Stimulated activated effector memory CD8-positive, alpha-beta T cell treated with anti-CD3 and anti-CD28 coated beads, Interleukin-12 subunit alpha, Interleukin-12 subunit beta, amount 100 ng/mL, for 72 hours (primary cell): ENCODE data around the gene MXI1.

ENCODE experiments used
- ATAC-seq: fragments of 150-1000 bp; cut with Tn5 transposase; 2 replicates; pipeline ENCODE4 v1.10.0; 2021
- DNase-seq, 2 donors: peaks; one replicate each; pipeline ENCODE4 v3.0.0; 2021 to 2022; ENCODE audit warnings: low spot score in 2 of 2
- H3K27ac Mint-ChIP-seq: one replicate; pipeline ENCODE4 v1.8.0; 2022; ENCODE audit warnings: mild to moderate bottlenecking, mixed read lengths
- H3K36me3 Mint-ChIP-seq: one replicate; pipeline ENCODE4 v1.8.0; 2022; ENCODE audit warnings: mild to moderate bottlenecking, mixed read lengths
- H3K4me1 Mint-ChIP-seq: one replicate; pipeline ENCODE4 v1.8.0; 2022; ENCODE audit warnings: mixed read lengths
- H3K4me3 Mint-ChIP-seq: one replicate; pipeline ENCODE4 v1.8.0; 2022; ENCODE audit warnings: mild to moderate bottlenecking, mixed read lengths
- H3K9me3 Mint-ChIP-seq: one replicate; pipeline ENCODE4 v1.8.0; 2022; ENCODE audit warnings: mixed read lengths

MXI1 gene

DNA sequence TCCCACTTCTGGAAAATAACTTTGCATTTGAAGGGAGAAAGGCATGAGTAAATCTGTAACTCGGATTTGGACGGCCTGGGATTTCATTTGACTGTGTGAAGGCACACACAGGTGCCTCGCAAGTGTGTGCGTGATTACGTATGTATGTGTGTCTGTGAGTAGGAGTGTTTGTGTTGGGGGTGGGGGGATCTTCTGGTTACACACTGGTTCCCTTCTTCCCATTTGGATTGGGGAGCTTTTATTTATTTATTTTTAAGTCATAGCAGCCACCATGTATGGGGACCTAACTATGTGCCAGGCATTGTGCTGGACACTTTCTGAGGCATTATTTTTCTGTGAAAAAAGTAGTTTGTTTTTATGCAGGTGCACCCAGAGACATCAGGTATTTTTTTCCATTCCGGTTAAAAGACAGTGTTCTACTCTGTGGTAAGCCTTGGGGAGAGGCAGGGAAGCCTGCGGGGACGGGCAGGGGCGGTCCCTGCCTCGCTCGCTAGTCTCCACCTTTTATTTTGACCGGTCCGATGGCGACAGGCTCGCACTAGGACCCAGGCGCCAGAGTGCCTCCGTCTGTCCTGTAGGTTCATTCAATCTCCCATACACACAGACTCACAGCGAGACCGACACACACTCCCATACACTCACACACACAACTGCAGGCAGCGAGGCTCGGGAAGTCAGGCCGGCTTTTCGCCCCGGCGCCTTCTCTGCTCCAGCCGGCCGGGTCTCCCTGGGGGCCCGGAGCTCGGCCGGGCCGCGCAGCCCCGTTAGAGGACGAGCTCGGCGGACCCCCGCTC is at the start of gene MXI1:
Gene MXI1, plus strand, starts transcription at position 595 of the 794 bp plus-strand sequence. CDS start 204 bp downstream, outside the sequence.
- no peaks in the 10 kb centered on the region for H3K9me3 Mint-ChIP-seq
- peaks cover 33% of the 10 kb centered on the region for H3K36me3 Mint-ChIP-seq
- ATAC-seq (peak; percentile 42), DNase-seq (peak; percentile 22 to 74)
- H3K4me3 Mint-ChIP-seq, result peak within 1 kb of the TSS; percentile 92
- peak within 1 kb of the TSS; percentile 96 for H3K27ac Mint-ChIP-seq
- peaks cover 48% of the 10 kb centered on the region for H3K4me1 Mint-ChIP-seq

DNA sequence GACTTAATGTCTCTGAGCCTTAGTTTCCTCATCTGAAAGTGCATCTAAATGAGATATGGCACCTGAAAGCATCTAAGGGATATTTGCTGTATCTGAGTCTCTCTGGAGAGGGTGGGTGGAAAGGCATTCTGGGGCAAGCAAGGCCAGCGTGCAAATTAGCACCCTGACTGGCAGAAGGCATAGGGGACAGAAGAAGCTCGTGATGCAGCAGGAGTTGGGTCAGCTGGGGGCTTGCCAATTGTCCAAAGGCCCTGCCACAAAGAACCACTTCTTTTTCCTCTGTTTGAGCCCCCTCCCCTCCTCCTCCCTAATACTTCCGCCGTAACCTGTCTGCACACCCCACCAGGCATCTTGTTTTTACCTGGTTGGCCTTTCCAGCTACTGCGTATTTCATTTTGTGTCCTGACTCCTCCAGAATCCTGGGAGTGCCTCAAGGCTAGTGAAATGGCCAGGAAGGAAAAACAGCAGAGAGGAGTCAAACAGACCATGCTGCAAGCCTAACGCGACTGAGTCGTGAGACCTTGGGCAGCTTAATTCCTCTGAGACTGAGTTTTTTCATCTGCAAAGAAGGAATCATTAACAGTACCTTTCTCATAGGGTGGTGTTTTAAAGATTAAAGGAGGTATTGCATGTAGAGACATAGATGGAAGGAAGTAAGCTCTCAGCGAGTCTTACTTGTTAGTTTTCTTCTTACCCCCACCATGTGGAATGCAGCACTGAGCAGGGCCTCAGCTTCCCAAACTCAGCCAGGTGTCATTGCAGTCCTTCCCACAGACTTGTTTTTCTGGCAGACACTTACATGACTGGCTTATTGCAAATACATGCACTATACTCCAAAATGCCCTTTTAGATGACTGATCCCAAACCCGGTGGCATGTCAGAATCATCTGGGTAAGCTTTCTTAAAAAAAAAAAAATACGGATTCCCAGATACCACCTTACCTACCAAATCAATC is 49.1 kb upstream of the MXI1 start:
- Mint-ChIP-seq H3K4me1 (peaks cover 24% of the 10 kb centered on the region), H3K27ac (no peak overlapping the region), H3K36me3 (peaks cover 9% of the 10 kb centered on the region), H3K9me3 (no peaks in the 10 kb centered on the region), H3K4me3 (no peak overlapping the region)
- DNase-seq, result no peak
- ATAC-seq, result no peak

DNA sequence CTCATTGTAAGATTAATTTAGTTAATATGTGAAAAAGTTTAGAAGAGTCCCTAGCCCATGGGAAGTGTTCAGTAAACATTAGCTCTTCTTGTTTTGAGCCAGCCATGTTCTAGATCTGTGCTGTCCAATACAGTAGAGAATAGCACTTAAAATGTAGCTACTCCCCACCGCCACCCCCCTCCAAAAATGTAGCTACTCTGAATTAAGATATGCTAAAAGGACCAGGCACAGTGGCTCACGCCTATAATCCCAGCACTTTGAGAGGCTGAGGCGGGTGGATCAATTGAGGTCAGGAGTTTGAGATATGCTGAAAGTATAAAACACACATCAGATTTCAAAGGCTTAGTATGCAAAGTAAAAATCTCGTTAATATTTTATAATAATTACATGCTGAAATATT is 47.3 kb upstream of the MXI1 start:
- no peaks in the 10 kb centered on the region for H3K9me3 Mint-ChIP-seq
- DNase-seq (no peak), ATAC-seq (no peak)
- peaks cover 24% of the 10 kb centered on the region for H3K4me1 Mint-ChIP-seq
- H3K27ac Mint-ChIP-seq, result no peak overlapping the region
- peaks cover 7% of the 10 kb centered on the region for H3K36me3 Mint-ChIP-seq
- no peak overlapping the region for H3K4me3 Mint-ChIP-seq

- H3K27ac Mint-ChIP-seq, result no peak overlapping the region
- peaks cover 7% of the 10 kb centered on the region for H3K36me3 Mint-ChIP-seq
- H3K9me3 Mint-ChIP-seq, result no peaks in the 10 kb centered on the region
- H3K4me1 Mint-ChIP-seq, result peaks cover 28% of the 10 kb centered on the region
- H3K4me3 Mint-ChIP-seq, result no peak overlapping the region
- DNase-seq (no peak), ATAC-seq (no peak)
These were observed 46.9 kb upstream of the MXI1 start for GRCh38 chr10:110160522-110160921.

DNA sequence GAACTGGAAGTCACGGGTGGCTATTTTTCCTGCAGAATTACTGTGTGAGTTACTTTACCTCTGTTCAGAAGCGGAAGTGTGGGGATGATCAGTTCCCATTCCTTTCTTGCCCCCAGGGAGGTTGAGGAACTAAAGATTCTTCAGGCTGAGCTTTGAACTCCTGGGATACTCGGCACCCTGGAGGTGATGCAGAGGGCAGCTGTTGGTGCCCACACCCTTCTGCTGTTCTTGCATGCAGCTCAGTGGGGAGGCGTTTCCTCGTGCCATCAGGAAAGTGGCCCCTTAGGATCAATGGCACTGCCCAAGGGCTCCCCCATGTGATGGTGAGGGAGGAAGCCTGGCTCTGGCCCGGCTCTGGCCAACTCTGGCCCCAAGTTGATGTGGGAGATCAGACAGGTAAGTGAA is 44.7 kb upstream of the MXI1 start:
- H3K27ac Mint-ChIP-seq, result no peak overlapping the region
- no peak for DNase-seq
- ATAC-seq, result no peak
- no peaks in the 10 kb centered on the region for H3K9me3 Mint-ChIP-seq
- no peak overlapping the region for H3K4me3 Mint-ChIP-seq
- H3K36me3 Mint-ChIP-seq, result peaks cover 9% of the 10 kb centered on the region
- H3K4me1 Mint-ChIP-seq, result peaks cover 22% of the 10 kb centered on the region

DNA sequence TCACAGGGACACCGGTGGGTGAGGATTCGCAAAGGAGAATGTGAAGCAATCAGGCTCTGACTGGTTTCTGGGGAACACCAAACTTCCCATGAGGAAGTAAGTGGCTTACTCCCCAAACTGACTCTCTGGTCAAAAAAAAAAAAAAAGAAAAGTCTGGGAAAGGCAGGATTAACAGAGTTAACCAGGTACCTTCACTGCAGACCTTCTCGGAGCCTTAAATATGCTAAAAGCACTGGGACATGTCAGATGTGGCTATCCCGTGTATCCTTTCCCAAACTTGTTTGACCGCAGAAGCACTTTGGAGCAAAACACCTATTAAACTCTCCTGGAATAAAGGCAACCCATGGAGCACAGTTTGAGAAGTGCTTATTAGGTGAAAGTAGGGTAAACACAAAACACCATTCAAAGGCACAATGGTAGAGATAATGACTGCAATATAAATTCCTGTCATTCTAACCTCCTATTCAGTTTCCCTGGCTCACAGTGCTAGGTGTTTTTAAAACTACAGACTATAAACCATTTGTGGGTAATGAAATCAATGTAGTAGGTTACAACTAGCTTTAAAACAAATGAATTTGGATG is 44.1 kb upstream of the MXI1 start:
- Mint-ChIP-seq H3K4me3 (no peak overlapping the region), H3K36me3 (peaks cover 9% of the 10 kb centered on the region), H3K4me1 (peaks cover 27% of the 10 kb centered on the region), H3K9me3 (no peaks in the 10 kb centered on the region), H3K27ac (no peak overlapping the region)
- ATAC-seq, result no peak
- no peak for DNase-seq

DNA sequence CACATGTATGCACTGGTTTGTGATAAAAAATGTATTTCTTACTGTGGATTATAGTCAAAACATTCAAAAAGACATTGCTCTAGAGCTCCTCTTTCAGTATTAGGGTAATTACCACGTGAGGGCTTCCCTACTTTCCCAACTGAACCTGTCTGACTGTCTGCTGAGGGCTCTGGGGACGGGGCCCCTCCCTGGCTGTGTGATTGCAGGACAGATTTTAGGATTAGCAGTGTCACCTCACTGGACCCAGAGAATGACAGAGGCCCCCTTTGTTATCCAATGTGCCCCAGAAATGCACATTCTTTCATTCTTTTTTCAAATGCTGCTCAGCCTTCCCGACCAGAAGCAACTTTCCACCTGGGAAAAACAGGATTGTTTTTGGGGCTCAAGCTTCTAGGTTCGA is 43.6 kb upstream of the MXI1 start:
- Mint-ChIP-seq H3K9me3 (no peaks in the 10 kb centered on the region), H3K36me3 (peaks cover 9% of the 10 kb centered on the region), H3K4me1 (peaks cover 33% of the 10 kb centered on the region), H3K27ac (no peak overlapping the region), H3K4me3 (no peak overlapping the region)
- DNase-seq (no peak), ATAC-seq (no peak)

DNA sequence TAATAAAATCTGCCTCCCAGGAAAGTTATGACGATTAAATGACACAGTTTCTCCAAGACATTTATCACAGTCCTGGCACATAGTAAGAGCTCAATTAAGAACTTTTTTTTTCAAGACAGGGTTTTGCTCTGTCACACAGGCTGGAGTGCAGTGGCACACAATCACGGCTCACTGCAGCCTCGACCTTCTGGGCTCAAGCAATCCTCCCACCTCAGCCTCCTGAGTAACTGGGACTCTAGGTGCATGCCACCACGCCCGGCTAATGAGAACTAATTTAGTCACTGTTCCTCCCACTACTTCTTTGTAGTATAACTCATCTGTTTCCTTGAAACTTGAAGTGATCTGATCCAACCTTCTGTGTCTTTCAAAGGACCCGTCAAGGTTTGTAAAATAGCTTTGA is 42.2 kb upstream of the MXI1 start:
- peaks cover 47% of the 10 kb centered on the region for H3K4me1 Mint-ChIP-seq
- peaks cover 9% of the 10 kb centered on the region for H3K36me3 Mint-ChIP-seq
- ATAC-seq (peak; percentile 91), DNase-seq (no peak)
- H3K27ac Mint-ChIP-seq, result no peak overlapping the region
- H3K4me3 Mint-ChIP-seq, result peak overlapping the region; percentile 46
- no peaks in the 10 kb centered on the region for H3K9me3 Mint-ChIP-seq

GRCh38 chr10:110167149-110167548 is 40.3 kb upstream of the MXI1 start:
- peak in 1 of 2 donors; percentile 18 for DNase-seq
- Mint-ChIP-seq H3K4me1 (peaks cover 49% of the 10 kb centered on the region), H3K36me3 (peaks cover 9% of the 10 kb centered on the region), H3K27ac (no peak overlapping the region), H3K9me3 (no peaks in the 10 kb centered on the region), H3K4me3 (no peak overlapping the region)
- ATAC-seq, result no peak

DNA sequence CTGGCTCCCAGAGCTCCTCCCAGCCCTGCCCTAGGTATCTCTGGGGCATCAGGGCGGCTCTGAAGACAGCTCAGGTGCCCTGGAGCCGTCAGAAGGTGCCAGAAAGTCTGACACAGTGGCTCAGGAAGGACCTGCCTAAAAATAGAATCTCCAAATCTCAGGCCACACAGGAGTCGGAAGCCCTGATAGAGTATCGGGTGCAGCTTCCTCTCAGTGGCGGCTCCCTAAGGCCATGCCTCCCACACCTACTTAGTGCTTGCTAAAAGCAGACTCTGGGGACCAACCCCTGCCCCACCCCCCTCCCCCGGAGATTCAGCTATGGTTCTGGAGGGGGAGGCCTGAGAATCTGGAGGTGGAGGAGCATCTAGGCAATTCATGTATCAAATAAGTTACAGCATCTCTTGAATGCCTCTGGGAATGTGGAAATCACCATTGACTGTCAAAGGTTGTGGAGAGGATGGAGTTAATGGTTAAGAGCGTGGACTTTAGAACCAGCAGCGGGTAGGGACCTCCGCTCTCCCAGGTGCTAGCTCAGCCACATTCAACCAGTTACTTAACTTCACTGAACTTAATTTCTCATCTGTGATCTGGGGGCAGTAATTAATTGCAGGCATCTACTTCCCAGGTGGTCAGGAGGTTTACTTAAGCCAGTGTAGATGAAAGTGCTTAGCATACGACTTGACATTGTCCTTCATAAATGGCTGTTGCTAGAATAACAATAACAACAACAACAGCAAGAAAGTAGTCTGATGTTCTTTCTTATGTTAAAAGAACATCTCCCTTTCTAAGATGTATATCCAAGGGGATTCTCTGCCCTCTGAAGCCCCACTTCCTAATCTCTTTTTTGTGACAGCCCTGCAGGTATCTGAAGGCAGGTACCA is 38.6 kb upstream of the MXI1 start:
- Mint-ChIP-seq H3K9me3 (no peaks in the 10 kb centered on the region), H3K4me1 (peaks cover 47% of the 10 kb centered on the region), H3K27ac (no peak overlapping the region), H3K36me3 (peaks cover 9% of the 10 kb centered on the region), H3K4me3 (peak overlapping the region; percentile 10)
- peak in 1 of 2 donors; percentile 47 for DNase-seq
- peak; percentile 55 for ATAC-seq

- no peaks in the 10 kb centered on the region for H3K9me3 Mint-ChIP-seq
- H3K4me1 Mint-ChIP-seq, result peaks cover 43% of the 10 kb centered on the region
- no peak for ATAC-seq
- no peak overlapping the region for H3K4me3 Mint-ChIP-seq
- peaks cover 9% of the 10 kb centered on the region for H3K36me3 Mint-ChIP-seq
- DNase-seq, result no peak
- H3K27ac Mint-ChIP-seq, result no peak overlapping the region
These were observed 37.8 kb upstream of the MXI1 start for GRCh38 chr10:110169586-110169985.

DNA sequence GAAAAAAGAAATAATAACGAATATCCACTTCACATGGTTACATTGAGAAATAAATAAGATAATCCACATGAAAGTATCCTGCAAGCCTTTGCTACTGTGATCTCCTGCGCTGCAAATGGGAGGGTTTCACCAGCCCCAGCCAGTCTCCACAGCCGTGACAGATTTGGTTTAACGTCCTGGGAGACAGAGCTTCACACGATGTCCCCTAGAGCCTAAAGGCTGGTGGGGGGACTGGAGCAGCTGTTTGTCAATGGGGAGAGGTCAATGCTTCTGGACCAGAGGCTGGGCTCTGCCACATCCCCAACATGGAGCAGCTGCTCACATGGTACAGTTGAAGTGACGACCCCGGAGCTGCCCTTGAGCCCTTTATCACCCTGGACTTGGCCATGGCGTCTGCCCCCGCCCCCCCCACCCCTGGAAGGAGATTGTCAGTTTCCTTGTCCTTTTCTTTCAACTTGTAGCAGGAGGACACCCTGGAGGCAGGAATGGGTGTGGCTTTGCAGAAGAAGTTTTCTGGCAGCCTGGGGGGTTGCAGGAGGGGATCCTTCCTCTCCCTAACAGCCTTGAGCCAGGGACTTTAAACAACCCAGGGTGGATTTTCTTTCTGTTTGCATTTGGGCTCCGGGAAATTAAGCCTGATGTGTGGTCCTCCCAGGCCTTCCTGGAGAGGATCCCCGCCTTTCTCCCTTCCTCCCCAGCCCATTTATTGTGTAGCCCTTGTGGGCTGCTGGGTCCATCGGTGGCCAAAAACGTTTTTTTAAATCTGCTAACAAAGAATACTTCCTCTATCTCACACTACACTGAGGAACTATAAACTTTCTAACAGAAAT is 37.0 kb upstream of the MXI1 start:
- ATAC-seq, result no peak
- no peak overlapping the region for H3K4me3 Mint-ChIP-seq
- peaks cover 38% of the 10 kb centered on the region for H3K4me1 Mint-ChIP-seq
- peak in 1 of 2 donors; percentile 43 for DNase-seq
- peaks cover 9% of the 10 kb centered on the region for H3K36me3 Mint-ChIP-seq
- H3K9me3 Mint-ChIP-seq, result no peaks in the 10 kb centered on the region
- H3K27ac Mint-ChIP-seq, result no peak overlapping the region

DNA sequence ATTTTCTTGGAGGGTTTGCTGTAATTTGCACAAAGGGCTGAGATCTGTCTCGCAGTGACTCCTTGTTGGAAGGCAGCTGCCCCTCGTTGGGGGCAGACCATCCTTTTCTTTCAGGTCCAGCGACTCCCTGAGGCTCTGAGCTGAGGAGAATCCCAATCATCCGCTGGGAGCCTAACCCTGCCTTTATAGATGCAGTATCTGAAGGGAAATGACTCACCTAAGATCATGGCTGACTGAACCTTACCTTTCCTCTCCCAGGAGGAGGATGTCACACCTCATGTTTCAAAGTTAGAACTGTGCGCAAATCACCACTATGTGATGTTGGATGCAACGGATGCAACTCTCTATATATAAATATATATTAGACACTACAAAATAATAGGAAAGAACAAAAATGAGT is 36.4 kb upstream of the MXI1 start:
- DNase-seq (no peak), ATAC-seq (peak; percentile 52)
- Mint-ChIP-seq H3K27ac (no peak overlapping the region), H3K4me3 (no peak overlapping the region), H3K4me1 (peaks cover 32% of the 10 kb centered on the region), H3K36me3 (peaks cover 6% of the 10 kb centered on the region), H3K9me3 (no peaks in the 10 kb centered on the region)

- no peak for DNase-seq
- Mint-ChIP-seq H3K9me3 (no peaks in the 10 kb centered on the region), H3K4me3 (no peak overlapping the region), H3K4me1 (peaks cover 28% of the 10 kb centered on the region), H3K27ac (no peak overlapping the region), H3K36me3 (no peaks in the 10 kb centered on the region)
- no peak for ATAC-seq
These were observed 35.2 kb upstream of the MXI1 start for GRCh38 chr10:110172155-110172554.
